ENCODE measurements around the gene FOS.

DNA sequence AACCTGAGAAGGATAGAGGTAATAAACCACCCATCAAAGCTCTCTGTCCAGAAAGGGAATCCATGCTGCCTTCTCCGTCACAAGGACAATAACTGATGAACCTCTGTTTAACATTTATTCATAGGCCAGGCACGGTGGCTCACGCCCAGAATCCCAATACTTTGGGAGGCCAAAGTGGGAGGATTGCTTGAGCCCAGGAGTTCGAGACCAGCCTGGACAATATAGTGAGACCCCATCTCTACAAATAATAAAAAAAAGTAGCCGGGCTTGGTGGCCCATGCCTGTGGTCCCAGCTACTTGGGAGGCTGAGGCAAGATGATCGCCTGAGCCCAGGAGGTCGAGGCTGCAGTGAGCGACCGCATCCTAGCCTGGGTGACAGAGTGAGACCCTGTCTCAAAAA lies 7.1 kb upstream of the FOS start:
- TF ChIP-seq, protein P1, sequence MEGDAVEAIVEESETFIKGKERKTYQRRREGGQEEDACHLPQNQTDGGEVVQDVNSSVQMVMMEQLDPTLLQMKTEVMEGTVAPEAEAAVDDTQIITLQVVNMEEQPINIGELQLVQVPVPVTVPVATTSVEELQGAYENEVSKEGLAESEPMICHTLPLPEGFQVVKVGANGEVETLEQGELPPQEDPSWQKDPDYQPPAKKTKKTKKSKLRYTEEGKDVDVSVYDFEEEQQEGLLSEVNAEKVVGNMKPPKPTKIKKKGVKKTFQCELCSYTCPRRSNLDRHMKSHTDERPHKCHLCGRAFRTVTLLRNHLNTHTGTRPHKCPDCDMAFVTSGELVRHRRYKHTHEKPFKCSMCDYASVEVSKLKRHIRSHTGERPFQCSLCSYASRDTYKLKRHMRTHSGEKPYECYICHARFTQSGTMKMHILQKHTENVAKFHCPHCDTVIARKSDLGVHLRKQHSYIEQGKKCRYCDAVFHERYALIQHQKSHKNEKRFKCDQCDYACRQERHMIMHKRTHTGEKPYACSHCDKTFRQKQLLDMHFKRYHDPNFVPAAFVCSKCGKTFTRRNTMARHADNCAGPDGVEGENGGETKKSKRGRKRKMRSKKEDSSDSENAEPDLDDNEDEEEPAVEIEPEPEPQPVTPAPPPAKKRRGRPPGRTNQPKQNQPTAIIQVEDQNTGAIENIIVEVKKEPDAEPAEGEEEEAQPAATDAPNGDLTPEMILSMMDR (IDR thresholded peaks at IDR 0.05), result no peak
- TF ChIP-seq POLR2A (IDR thresholded peaks at IDR 0.05), result no peak
